GM18861 (cell line): ENCODE data around the gene WDR35.

ENCODE experiments used
- ATAC-seq: cut with Tn5 transposase; IDR thresholded peaks from one replicate; pipeline ENCODE4 v1.9.1; 2021; ENCODE audit not compliant: unreplicated experiment

WDR35 gene

DNA sequence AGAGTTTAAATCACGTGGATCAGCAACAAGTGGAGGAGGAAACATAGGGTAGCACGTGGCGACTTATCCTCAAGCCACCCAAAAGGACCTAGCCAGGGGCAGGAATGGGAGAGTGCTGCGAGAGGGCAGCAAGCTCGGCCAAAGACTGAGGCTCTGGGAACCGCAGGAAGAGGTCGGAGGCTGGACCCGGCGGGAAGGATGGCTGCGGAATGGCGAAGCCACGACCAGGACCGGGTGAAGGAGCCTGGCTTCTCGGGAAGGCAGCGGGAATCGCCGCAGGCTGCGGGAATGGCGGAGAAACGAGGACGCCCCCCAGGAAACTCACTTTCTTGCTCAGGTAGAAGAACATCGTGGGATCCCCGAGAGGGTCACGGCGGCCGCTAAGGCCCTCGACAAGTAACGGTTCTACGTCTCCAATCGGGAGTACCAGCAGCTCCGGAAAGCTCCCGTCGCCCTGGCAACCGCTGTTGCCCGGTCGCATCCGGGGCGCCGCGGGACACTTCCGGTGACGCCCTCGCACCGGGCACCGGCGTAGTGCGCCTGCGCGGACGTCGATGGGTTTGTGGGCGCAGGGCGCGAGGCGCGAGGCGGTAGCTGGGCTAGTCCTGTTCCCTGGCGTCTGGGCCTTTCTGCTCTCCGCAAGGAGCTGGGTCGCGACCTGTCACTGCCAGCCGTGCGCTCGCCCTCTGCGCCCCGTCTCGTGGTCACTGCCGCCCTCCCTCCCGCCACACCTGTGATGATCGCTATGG, at the start of gene WDR35:
WDR35 (minus strand) TSS at position 439 of the 749 bp plus-strand sequence; CDS start at position 349, 90 bp downstream.
- peak; percentile 87 for ATAC-seq

DNA sequence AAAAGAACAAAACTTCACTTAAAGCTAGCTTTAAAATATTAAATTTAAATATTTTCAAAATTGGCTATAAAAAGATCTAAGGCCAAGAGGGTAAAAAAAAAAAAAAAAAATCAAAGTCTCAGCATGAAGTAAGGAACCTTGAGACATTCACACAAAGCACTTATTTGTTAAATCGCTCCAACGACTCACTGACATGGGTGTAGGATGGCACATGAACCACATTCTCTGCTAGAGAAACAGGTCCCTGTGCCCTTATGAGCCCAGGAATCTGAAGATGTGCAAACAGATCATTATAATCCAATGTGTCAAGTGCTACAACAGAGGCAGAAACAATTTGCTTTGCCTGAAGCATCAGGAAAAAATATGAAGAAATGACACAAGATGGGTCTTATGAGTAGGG, 47.8 kb upstream of the WDR35 start:
- ATAC-seq: no peak

- peak; percentile 66 for ATAC-seq
Measured at GRCh38 chr2:20035955-20036666, 46.2 kb upstream of the WDR35 start.

DNA sequence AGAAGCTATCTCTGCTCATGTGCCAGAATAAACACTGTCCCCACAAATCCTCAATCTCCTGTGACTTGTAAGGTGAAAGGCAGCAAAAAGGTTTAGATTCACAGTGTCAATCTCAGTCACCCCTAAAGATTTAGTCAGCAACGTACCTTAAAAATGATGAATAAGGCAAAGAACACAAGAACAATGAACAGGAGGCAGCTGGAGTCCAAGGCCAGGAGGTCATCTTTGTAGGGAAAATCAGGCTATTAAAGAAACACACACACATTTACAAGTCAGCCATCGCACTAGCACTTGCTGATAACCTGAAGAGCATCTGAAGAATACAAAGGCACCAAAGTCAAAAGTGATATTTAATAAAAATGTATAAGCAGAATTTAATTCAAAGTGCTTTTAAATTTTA, 44.9 kb upstream of the WDR35 start:
- no peak for ATAC-seq

DNA sequence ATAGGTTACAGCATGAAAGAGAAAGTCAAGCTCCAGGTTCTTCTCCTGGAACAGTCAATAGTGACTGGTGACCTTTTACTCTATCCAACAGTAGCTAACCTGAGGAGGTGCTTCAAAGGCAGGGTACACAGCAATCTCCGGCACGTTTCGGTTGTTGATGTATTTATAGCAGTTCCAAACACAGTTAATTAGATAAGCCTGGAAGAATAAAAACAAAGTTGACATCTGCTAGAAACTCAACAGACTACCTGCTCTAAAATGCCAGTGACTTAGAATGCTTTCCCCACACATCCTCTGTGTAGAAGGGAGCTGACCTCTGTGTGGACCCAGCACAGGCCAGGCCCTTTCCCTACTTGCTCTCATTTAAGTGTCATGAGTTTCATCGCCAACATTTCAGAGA, 44.3 kb upstream of the WDR35 start:
- no peak for ATAC-seq

DNA sequence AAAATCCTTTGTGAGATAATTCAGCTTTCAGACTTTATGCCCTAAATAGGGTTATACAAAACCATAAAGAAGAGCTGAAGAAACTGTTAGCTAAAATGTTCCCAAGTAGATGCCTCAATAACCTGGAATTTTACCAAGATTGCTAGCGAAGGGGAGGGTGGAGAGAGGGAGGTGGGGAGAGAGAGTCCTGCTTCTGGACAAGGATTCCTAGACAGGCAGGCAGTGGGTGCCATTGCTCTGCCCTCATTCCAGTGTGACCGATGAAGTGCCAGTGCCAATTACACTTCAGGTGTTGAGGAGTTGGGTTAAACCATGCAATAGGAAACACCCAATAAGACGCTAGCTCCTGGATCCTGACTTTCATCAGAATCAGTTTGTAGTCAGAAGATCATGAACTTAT, 43.4 kb upstream of the WDR35 start:
- ATAC-seq: no peak

- no peak for ATAC-seq
Measured at GRCh38 chr2:20030224-20030623, 40.3 kb upstream of the WDR35 start.

- no peak for ATAC-seq
Measured at GRCh38 chr2:20027705-20028434, 38.0 kb upstream of the WDR35 start.

DNA sequence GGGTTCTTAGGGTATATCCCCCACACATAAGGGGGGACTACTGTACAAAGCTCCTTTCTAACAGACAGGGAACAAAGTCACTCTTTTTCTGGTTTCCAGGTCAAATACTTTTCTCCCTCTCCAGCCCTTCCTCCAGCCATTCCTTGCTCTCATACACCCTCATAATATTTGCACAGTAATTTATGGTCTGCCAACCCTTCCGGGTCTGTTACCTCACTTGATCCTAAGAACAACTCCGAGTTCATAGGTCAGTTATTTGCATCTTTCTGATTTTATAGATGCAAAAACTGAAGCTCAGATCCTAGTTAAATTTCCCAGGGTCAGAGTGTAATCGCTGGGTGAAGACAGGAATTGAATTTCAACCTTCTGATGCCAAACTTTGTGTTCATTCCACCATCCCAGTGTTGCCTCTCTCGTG, 37.4 kb upstream of the WDR35 start:
- no peak for ATAC-seq

DNA sequence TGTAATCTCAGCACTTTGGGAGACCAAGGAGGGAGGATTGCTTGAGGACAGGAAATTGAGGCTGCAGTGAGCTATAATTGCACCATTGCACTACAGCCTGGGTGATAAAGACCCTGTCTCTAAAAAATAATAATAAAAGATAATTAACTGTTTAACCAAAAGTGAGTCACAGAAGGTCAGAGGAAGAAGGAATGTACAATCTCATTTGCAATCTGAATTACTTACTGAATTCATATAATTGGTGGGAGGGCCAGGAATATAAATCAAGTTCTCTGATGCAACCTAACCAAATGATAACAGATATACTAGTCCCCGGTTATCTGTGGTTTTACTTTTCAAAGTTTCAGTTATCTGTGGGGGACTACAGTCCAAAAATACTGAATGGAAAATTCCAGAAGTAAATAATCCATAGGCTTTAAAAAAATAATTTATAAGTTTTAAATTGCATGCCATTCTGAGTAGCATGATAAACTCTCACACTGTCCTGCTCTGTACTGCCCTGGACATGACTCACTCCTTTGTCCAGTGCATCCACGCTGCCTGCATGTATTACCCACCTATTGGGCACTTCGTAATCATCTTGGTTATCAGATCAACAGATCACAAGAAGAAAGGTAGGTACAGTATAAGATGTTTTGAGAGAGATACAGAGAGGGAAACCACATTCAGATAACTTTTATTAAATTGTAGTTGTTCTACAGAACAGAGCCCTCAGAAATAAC, 35.3 kb upstream of the WDR35 start:
- no peak for ATAC-seq

DNA sequence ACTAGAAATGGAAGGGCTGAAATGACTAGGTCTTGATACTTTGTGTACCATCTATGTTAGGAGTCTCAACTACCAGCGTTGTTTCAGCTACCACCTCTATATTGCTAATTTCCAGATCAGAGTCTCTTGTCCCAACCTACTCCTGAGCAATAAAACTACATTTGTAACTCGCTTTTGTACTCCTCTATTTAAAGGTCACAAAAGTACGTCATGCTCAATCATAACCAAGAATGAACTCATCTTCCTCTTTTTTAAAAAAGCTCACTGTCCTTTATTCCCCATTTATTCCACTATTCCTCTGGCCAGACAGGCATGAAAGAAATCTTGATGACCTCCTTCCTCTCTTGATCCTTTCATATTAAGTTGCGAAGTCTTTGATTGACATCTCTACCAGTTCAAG, 33.8 kb upstream of the WDR35 start:
- ATAC-seq: no peak

DNA sequence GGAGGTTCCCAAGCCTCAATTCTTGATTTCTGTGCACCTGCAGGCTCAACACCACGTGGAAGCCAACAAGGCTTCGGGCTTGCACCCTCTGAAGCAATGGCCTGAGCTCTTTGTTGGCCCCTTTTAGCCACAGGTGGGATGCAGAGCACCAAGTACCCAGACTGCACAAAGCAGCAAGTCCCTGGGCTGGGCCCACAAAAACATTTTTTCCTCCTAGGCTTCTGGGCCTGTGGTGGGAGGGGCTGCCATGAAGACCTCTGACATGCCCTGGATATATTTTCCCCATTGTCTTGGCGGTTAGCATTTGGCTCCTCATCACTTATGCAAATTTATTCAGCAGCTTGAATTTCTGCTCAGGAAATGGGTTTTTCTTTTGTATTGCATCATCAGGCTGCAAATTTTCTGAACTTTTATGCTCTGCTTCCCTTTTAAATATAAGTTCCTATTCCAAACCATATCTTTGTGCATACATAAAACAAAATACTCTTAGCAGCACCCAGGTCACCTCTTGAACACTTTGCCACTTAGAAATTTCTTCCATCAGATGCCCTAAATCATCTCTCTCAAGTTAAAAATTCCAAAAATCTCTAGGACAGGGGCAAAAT, 31.6 kb upstream of the WDR35 start:
- ATAC-seq: no peak

- no peak for ATAC-seq
Measured at GRCh38 chr2:20019747-20020146, 29.8 kb upstream of the WDR35 start.

DNA sequence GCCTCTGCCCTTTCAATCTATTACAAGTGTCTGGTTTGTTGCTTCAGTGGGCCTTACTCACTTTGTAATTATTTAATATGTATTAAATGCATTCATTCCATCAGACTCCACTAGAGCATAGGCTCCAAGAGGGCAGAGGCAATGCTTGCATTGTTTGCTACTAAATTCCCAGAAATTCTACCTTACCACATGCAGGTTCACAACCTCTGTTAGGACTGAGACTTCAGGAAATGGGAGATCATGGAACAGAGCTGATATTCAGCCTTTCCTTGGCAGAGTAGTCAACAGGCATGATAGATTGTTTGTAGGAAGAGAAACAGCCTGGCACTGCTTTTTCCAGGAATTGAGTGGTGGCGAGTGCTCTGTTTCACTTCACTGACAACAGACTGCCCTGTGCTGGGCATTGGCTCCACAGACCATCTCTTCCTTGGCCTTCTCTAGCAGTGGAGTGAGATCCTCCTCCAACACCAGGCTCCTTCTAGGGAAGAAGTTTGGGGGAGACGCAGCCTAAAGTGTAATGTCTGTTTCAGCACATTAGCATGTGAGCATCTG, 28.8 kb upstream of the WDR35 start:
- ATAC-seq: no peak

- no peak for ATAC-seq
Measured at GRCh38 chr2:20016346-20016745, 26.4 kb upstream of the WDR35 start.

DNA sequence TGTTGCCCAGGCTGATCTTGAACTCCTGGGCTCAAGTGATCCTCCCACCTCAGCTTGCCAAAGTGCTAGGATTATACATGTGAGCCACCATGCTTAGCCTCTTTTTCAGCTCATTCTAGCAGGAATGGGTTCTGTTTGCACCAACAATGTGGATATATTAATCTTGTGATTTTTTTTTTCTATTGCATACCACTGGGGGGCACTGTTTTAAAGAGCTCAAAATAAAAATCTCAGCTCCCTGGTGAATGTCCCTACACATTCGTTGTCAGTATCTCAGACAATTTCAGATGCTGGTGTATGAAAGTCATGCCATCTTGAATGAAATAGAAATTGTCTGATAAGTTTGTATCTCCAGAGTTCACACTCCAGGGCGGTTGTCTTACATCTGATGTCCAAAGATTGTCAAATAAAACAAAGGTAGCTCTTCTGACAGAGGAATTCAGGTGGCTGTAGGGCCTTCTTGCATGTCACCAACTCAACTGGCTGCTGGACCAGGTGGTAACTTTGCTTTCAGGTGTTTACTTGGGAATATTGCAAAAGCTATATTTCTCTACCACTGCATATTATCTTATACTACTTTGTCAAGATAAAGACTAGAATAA, 25.7 kb upstream of the WDR35 start:
- no peak for ATAC-seq

- no peak for ATAC-seq
Measured at GRCh38 chr2:20013126-20013849, 23.4 kb upstream of the WDR35 start.

DNA sequence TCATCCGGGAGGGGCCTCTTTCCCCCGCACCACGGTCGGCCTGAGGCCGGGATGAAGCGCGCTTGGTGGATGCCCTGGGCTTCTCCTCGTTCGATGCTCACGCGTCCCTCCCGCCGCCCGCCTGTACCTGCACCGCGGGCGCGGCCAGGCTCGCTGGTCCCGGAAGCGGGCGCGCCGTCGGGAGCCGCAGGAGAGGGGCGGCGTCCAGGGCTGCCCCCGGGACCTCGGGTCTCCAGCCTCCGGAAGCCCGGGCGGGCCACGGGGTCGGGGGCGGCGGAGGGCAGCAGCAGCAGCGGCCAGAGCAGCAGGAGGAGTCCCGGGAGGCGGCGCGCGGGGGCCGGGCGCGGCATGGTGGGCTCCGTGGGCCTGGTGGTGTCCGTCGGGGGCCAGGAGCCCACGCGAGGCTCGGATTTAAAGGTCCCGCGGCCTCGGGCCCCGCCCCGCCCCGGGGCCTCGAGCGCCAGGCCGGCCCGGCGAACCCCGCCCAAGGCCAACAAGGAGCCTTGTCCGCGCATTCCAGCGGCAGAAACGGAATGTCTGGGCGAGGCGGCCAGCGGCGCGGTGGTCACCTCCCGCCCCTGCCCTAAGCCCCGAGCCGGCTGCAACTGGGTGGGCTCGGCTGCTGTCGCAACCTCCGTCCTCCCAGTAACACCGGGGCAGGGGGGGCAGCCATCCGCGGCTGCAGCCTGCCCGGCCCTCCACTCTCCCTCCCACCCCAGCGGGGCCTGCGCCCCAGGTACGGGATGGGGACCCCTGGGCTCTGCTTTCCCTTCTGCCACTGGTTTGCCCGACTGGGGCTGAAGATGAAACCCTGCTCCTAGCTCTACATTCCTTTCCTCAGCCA, 22.6 kb upstream of the WDR35 start, which contains the start of gene MATN3:
MATN3 (minus strand) TSS at position 387 of the 844 bp plus-strand sequence; CDS start at position 350, 37 bp downstream.
- ATAC-seq: no peak

- ATAC-seq: no peak
Measured at GRCh38 chr2:20012032-20012281, 22.1 kb upstream of the WDR35 start.
